ENCODE results near the gene CFAP53.
"Not testable (repeated sequence)": the region's sequence is repeated elsewhere in the genome, so short reads cannot be mapped to it uniquely, and the experiment has no call there.

The CFAP53 gene

GRCh38 chr18:50298443-50299284 lies 32.4 kb upstream of the CFAP53 start:
- Mint-ChIP-seq H3K27me3 (peaks cover 28% of the 10 kb centered on the region), H3K27ac (no peak overlapping the region), H3K4me3 (peak overlapping the region; percentile 73), H3K4me1 (peaks cover 8% of the 10 kb centered on the region), H3K9me3 (no peaks in the 10 kb centered on the region), H3K36me3 (ENCODE audit: low read depth) (no peaks in the 10 kb centered on the region)
- DNase-seq, result no peak
- ATAC-seq, result no peak

GRCh38 chr18:50297621-50298442 lies 31.5 kb upstream of the CFAP53 start:
- Mint-ChIP-seq H3K9me3 (no peaks in the 10 kb centered on the region), H3K4me1 (peaks cover 8% of the 10 kb centered on the region), H3K4me3 (peak overlapping the region; percentile 73), H3K27me3 (peaks cover 23% of the 10 kb centered on the region), H3K27ac (peak overlapping the region; percentile 63), H3K36me3 (ENCODE audit: low read depth) (no peaks in the 10 kb centered on the region)
- ATAC-seq, result peak; percentile 95
- DNase-seq, result peak; percentile 80

- Mint-ChIP-seq H3K27ac (no peak overlapping the region), H3K36me3 (ENCODE audit: low read depth) (no peaks in the 10 kb centered on the region), H3K27me3 (no peaks in the 10 kb centered on the region), H3K9me3 (no peaks in the 10 kb centered on the region), H3K4me3 (no peak overlapping the region), H3K4me1 (peaks cover 9% of the 10 kb centered on the region)
- DNase-seq (no peak), ATAC-seq (no peak)
Observed at GRCh38 chr18:50293039-50293438, 26.7 kb upstream of the CFAP53 start.

- Mint-ChIP-seq H3K27ac (no peak overlapping the region), H3K4me3 (peak overlapping the region; percentile 63), H3K36me3 (ENCODE audit: low read depth) (peaks cover 21% of the 10 kb centered on the region), H3K27me3 (no peaks in the 10 kb centered on the region), H3K9me3 (no peaks in the 10 kb centered on the region), H3K4me1 (peaks cover 20% of the 10 kb centered on the region)
- ATAC-seq (no peak), DNase-seq (no peak)
Observed at GRCh38 chr18:50289108-50289443, 22.8 kb upstream of the CFAP53 start.

GRCh38 chr18:50288348-50289107 lies 22.2 kb upstream of the CFAP53 start:
- H3K4me3 Mint-ChIP-seq, result peak overlapping the region; percentile 100
- DNase-seq, H3K27me3 Mint-ChIP-seq, H3K9me3 Mint-ChIP-seq, ATAC-seq: not testable (repeated sequence)
- peaks cover 27% of the 10 kb centered on the region for H3K36me3 Mint-ChIP-seq (ENCODE audit: low read depth)
- H3K27ac Mint-ChIP-seq, result peak overlapping the region; percentile 97
- peaks cover 22% of the 10 kb centered on the region for H3K4me1 Mint-ChIP-seq

GRCh38 chr18:50287441-50288347 lies 21.4 kb upstream of the CFAP53 start, which contains the start of gene CXXC1:
Gene CXXC1 (minus strand): TSS chr18:50287692. CDS start chr18:50287589, 103 bp downstream.
- Mint-ChIP-seq H3K9me3 (no peaks in the 10 kb centered on the region), H3K27me3 (no peaks in the 10 kb centered on the region), H3K4me3 (peak within 1 kb of the TSS; percentile 100), H3K36me3 (ENCODE audit: low read depth) (peaks cover 35% of the 10 kb centered on the region), H3K4me1 (peaks cover 23% of the 10 kb centered on the region), H3K27ac (peak within 1 kb of the TSS; percentile 97)
- ATAC-seq (peak; percentile 92), DNase-seq (peak; percentile 91)

- no peaks in the 10 kb centered on the region for H3K27me3 Mint-ChIP-seq
- DNase-seq (no peak), ATAC-seq (no peak)
- H3K9me3 Mint-ChIP-seq, result no peaks in the 10 kb centered on the region
- peaks cover 24% of the 10 kb centered on the region for H3K4me1 Mint-ChIP-seq
- H3K4me3 Mint-ChIP-seq, result peak overlapping the region; percentile 100
- peak overlapping the region; percentile 97 for H3K27ac Mint-ChIP-seq
- peaks cover 39% of the 10 kb centered on the region for H3K36me3 Mint-ChIP-seq (ENCODE audit: low read depth)
Observed at GRCh38 chr18:50287028-50287440, 20.7 kb upstream of the CFAP53 start.

- Mint-ChIP-seq H3K36me3 (ENCODE audit: low read depth) (peaks cover 42% of the 10 kb centered on the region), H3K4me1 (peaks cover 27% of the 10 kb centered on the region), H3K9me3 (no peaks in the 10 kb centered on the region), H3K4me3 (peak overlapping the region; percentile 100), H3K27ac (peak overlapping the region; percentile 97), H3K27me3 (no peaks in the 10 kb centered on the region)
- ATAC-seq (no peak), DNase-seq (peak; percentile 50)
Observed at GRCh38 chr18:50286391-50287027, 20.2 kb upstream of the CFAP53 start.

- no peaks in the 10 kb centered on the region for H3K9me3 Mint-ChIP-seq
- H3K27me3 Mint-ChIP-seq, result no peaks in the 10 kb centered on the region
- peaks cover 44% of the 10 kb centered on the region for H3K36me3 Mint-ChIP-seq (ENCODE audit: low read depth)
- H3K4me3 Mint-ChIP-seq, result peak overlapping the region; percentile 100
- H3K27ac Mint-ChIP-seq, result no peak overlapping the region
- ATAC-seq (no peak), DNase-seq (no peak)
- H3K4me1 Mint-ChIP-seq, result peaks cover 34% of the 10 kb centered on the region
Observed at GRCh38 chr18:50285631-50286321, 19.5 kb upstream of the CFAP53 start.

- H3K27me3 Mint-ChIP-seq, result no peaks in the 10 kb centered on the region
- peaks cover 41% of the 10 kb centered on the region for H3K4me1 Mint-ChIP-seq
- H3K9me3 Mint-ChIP-seq, result no peaks in the 10 kb centered on the region
- ATAC-seq (no peak), DNase-seq (no peak)
- no peak overlapping the region for H3K4me3 Mint-ChIP-seq
- H3K36me3 Mint-ChIP-seq (ENCODE audit: low read depth), result peaks cover 50% of the 10 kb centered on the region
- H3K27ac Mint-ChIP-seq, result no peak overlapping the region
Observed at GRCh38 chr18:50285071-50285470, 18.8 kb upstream of the CFAP53 start.

- Mint-ChIP-seq H3K36me3 (ENCODE audit: low read depth) (peaks cover 50% of the 10 kb centered on the region), H3K27ac (peak overlapping the region; percentile 41), H3K9me3 (no peaks in the 10 kb centered on the region), H3K27me3 (no peaks in the 10 kb centered on the region), H3K4me1 (peaks cover 46% of the 10 kb centered on the region), H3K4me3 (no peak overlapping the region)
- no peak for ATAC-seq
- DNase-seq, result no peak
Observed at GRCh38 chr18:50284255-50284885, 18.1 kb upstream of the CFAP53 start.

- H3K9me3 Mint-ChIP-seq, result no peaks in the 10 kb centered on the region
Observed at GRCh38 chr18:50283469-50284209, 17.3 kb upstream of the CFAP53 start.

More at GRCh38 chr18:50283469-50284209, 17.3 kb upstream of the CFAP53 start:
- DNase-seq (no peak), ATAC-seq (no peak)
- H3K36me3 Mint-ChIP-seq (ENCODE audit: low read depth), result peaks cover 57% of the 10 kb centered on the region
- no peaks in the 10 kb centered on the region for H3K27me3 Mint-ChIP-seq
- H3K27ac Mint-ChIP-seq, result peak overlapping the region; percentile 41
- peaks cover 51% of the 10 kb centered on the region for H3K4me1 Mint-ChIP-seq
- H3K4me3 Mint-ChIP-seq, result no peak overlapping the region

Data from activated naive CD8-positive, alpha-beta T cell treated with anti-CD3 and anti-CD28 coated beads, Interleukin-2, amount 50 U/mL, for 24 hours (primary cell).